Skin epidermis (tissue), 12 donors: ENCODE results near the gene PFKFB4.
"Not testable (repeated sequence)": the region's sequence is repeated elsewhere in the genome, so short reads cannot be mapped to it uniquely, and the experiment has no call there.

ENCODE experiments used
- H3K27ac ChIP-seq, 21 experiments: fragments of 200-600 bp; sonication (generic) in 11 of 21; one replicate each; pipeline ENCODE4 v1.5.0; 2020; ENCODE audit warnings: mild to moderate bottlenecking in 3 of 21, inconsistent platforms in 2 of 21, moderate library complexity in 2 of 21
- H3K4me3 ChIP-seq, 7 experiments: fragments of 200-600 bp; sonication (generic) in 2 of 7; one replicate each; pipeline ENCODE4 v1.5.0; 2020; ENCODE audit warnings: inconsistent platforms in 2 of 7, mild to moderate bottlenecking in 2 of 7, moderate library complexity in 1 of 7

Gene PFKFB4

DNA sequence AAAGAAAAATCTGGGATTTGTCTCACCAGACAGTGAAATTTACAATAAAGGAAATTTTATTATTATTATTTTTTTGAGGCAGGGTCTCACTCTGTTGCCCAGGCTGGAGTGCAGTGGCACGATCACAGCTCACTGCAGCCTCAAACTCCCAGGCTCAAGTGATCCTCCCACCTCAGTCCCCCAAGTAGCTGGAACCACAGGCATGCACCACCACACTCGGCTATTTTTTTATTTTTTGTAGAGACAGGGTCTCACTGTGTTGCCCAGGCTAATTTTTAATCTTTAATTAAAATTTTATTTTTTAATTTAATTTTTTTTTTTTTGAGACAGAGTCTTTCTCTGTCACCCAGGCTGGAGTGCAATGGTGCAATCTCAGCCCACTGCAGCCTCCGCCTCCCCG, 82.6 kb downstream of the PFKFB4 start:
- peak overlapping the region in 7 of 21 experiments; percentile 91 to 99 (median 95) for H3K27ac ChIP-seq
- not testable (repeated sequence) for H3K4me3 ChIP-seq

DNA sequence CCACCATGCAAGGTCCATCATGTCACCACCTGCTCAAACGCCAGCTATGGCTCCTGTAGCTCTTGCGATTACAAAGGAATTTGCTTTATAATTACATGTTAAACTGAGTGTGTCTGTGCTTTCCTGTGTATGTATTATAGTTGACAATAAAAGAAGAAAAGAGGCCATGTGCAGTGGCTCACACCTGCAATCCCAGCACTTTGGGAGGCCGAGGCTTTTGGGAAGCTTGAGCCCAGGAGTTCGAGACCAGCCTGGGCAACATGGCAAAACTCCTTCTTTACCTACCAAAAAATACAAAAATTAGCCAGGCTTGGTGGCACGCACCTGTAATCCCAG, 83.0 kb downstream of the PFKFB4 start:
- H3K4me3 ChIP-seq: peak overlapping the region in 1 of 7 experiments; percentile 62

DNA sequence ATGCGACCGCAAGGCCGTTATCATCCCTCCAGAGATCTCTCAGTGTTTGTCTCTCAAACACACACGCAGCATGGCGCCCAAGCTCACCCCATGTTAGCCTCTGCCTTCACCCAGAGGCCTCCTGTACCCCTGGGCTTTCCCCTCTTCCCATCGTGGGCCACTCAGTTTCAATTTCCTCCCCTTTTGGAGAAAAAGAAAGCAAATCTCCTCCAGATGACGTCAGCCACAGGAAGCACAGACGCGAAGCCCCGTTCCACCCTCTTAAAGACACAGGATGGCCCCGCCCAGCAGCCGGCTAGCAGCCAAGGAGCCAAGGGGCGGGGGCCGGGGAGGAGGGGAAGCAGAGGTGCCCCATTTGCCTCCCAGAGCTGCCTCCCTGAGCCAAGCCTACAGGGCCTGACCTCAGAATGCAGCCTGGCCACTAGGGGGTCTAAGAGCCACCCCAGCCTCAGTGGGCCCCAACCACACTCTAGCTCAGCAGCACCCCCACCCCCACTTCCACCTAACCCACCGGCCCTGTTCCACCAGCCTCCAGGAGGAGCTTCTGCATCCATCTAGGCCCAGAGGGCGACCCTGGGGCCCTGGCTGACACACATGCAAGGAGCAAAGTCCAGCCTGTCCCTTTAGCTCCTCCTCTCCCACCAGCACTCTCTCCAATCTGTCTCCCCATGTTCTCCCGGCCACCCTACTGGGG, 83.5 kb downstream of the PFKFB4 start:
- peak overlapping the region; percentile 50 to 62 (median 54) for H3K4me3 ChIP-seq
- H3K27ac ChIP-seq: peak overlapping the region; percentile 47 to 99 (median 95)

More for the DNA sequence above, 83.0 kb downstream of the PFKFB4 start:
- H3K27ac ChIP-seq: peak overlapping the region in 20 of 21 experiments; percentile 84 to 99 (median 95)

DNA sequence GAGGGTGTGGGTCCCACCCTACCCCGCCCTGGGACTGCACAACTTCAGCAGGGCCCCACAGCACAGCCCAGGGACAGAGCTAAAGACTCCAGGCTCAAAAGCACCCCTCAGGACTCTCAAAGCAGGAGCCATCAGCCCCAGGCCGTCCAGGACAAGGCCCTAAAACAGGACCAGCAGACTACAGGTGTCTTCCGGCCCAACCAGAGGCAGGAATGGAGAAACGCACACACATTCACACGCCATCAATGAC, 84.0 kb downstream of the PFKFB4 start:
- peak overlapping the region; percentile 47 to 99 (median 95) for H3K27ac ChIP-seq
- peak overlapping the region; percentile 50 to 62 (median 54) for H3K4me3 ChIP-seq

DNA sequence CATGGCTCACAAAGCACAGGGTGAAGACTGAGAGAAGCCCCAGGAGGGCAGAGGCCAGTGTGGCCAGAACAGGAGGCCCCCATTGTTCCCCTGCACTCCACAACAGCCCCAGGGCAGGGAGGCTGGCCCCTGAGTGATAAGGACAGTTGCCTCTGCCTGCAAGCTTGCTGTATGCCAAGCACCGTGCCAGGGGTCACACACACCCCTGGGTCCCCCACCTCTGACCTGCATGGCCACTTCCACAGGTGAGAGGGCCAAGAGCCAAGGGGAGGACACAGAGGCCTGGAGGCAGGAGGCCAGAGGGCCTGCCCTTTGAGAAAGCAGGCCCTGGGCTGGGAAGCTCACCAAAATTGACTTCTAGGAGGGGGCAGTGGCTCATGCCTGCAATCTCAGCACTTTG, 86.3 kb downstream of the PFKFB4 start:
- no peak overlapping the region for H3K4me3 ChIP-seq
- H3K27ac ChIP-seq: peak overlapping the region in 12 of 21 experiments; percentile 7 to 99 (median 50)

DNA sequence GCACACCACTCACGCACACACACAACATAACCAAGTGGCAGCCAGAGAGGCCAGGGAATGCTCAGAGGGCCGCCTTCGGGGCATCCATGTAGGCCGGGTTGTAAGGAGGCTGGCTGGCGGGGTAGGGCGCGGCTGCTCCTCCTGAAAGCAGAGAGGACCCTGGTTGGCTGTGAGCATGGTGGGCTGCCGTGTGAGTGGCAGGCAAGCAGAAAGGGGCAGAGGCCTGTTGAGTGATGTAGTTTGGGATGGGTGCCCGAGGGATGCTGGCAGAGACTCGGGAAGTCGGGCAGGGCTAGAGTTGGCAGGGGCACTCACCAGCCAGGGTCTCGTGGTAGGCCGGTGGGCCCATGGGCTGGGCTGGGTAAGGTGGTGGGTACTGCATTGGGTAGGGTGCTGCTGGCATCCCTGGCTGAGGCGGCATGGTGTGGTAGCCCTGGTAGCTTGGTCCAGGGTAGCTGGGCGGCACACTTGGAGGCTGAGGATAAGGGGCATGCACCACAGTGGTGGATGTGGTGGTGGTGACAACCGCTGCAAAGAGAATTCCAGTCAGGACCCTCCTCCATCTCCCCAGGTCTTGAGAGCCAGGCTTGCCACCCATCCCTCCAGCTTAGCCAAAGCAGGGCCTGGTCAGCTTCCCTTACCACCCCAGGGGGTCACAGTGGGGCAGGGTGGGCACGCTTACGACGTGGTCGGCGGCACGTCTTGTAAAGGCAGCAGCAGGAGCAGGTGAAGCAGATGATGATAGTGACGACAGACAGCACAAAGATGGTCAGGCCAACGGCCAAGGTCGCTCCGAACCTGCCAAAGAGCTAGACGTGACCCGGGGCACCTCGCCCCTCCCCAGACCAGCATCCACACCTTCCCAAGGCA, 87.3 kb downstream of the PFKFB4 start:
- peak overlapping the region in 10 of 21 experiments; percentile 10 to 100 (median 98) for H3K27ac ChIP-seq
- no peak overlapping the region for H3K4me3 ChIP-seq

DNA sequence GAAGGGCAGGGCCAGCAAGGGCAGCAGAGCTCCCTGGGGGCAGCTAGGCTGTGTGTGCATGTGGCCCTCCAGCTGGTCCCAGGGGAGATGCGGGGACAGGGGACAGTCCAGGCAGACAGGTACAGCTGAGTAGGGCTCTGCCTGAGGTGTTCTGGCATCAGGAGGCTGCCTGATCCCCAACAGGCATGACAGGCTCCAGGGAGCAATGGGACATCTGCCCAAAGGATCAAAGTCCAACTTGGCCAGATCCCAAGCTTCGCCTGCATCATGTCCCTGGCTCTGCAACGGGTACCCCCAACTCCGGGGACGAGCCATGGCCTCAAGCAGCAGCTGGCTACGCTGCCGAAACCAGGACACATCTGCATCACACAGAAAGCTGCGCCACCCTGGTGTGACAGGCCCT, 88.3 kb downstream of the PFKFB4 start:
- Histone ChIP-seq H3K27ac (peak overlapping the region in 13 of 21 experiments; percentile 14 to 100 (median 98)), H3K4me3 (no peak overlapping the region)
